Thyroid gland (tissue), 4 donors: ENCODE measurements around the gene ADAMTS16.

Source experiments
- CTCF ChIP-seq, 6 experiments: fragments of 200-600 bp in 3 of 6; fragments of 450-650 bp in 3 of 6; sonication (generic) in 3 of 6; IDR thresholded peaks; one replicate each; pipeline ENCODE4 v1.5.1; 2016 to 2019; ENCODE audit warnings: antibody characterized with exemption in 6 of 6, mild to moderate bottlenecking in 2 of 6, inconsistent platforms in 1 of 6, moderate library complexity in 1 of 6
- POLR2A ChIP-seq, 2 donors: fragments of 450-650 bp; IDR thresholded peaks; one replicate each; pipeline ENCODE4 v1.6.1; 2017; ENCODE audit warnings: antibody characterized with exemption in 2 of 2, mild to moderate bottlenecking in 2 of 2, moderate library complexity in 1 of 2

DNA sequence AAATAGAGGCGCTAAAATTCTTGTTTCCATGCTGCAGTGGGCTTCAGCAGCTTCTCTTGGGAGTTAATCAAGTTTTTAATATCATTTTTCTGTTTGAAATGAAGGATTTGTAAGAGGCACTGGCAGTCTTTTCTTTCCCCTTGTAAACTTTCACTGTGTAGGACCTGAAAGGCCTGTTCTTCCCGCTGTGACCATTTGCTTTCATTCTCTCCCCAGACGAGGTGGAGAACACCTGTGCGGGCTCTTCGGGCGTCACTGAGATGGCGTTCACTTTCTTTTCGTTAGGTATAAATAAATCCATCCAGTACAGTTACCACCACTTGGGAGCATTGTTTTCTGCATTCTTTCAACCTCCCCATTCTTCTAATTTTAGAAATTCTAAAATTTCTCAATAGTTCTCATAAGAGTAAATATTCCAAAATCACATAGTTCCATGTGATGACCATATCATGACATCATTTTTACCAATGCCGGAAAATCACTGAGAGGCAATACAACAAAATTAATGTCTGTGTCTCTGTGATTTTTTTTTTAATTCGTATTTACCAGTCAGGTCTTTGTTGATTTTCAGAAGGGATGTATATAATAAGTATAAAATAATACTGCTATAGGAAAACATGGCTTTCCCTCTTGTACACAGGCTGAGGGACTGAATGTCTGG lies 150.7 kb downstream of the ADAMTS16 start:
- TF ChIP-seq CTCF (IDR thresholded peaks at IDR 0.05) (no peak), POLR2A (IDR thresholded peaks at IDR 0.05) (no peak)
